ENCODE measurements around the gene NSD2.

Gene NSD2

GRCh38 chr4:2007804-2008670 lies 136.8 kb downstream of the NSD2 start (continued):
- TF ChIP-seq PRDM2 (tag by site-specific recombination; IDR thresholded peaks at IDR 0.05; ENCODE audit: borderline replicate concordance) (no peak), ZNF629 (tag by site-specific recombination; IDR thresholded peaks at IDR 0.05) (0 out of 2 replicates have a peak, but pooled peaks have one; percentile 33), GLIS1 (tag by site-specific recombination; IDR thresholded peaks at IDR 0.05) (peak; percentile 35; the same call in 1 of the 2 replicates), PRDM4 (tag by site-specific recombination; IDR thresholded peaks at IDR 0.05) (no peak)

- Histone ChIP-seq H3K4me3 (ENCODE audit: low read depth, low read length) (peak overlapping the region; percentile 93), H3K27ac (ENCODE audit: extremely low read depth, low read depth, low read length) (peak overlapping the region; percentile 97), H3K36me3 (ENCODE audit: control insufficient read depth in 2 of 2, insufficient read depth in 1 of 2, low read length in 2 of 2) (peaks cover 8 to 24% of the 10 kb centered on the region in 2 experiments; a peak in 2 of 3 replicates), H3K9me3 (ENCODE audit: control insufficient read depth, insufficient read depth, low read depth, low read length) (no peaks in the 10 kb centered on the region), H3K4me1 (ENCODE audit: control insufficient read depth, insufficient read depth, low read length) (no peaks in the 10 kb centered on the region)
- POLR2A ChIA-PET: interaction anchor here (0.5 to 1.7 kb wide), 4 partner anchors 37 to 518 kb away, joined by 3 to 8 read pairs (median 3); partner anchors contain the start of gene RNF4
- CTCF ChIA-PET: interaction anchor here (1.1 kb wide), 1 partner anchor 11 kb away, joined by 3 read pairs; no protein-coding TSS in a partner anchor
- TF ChIP-seq ZBTB48 (tag by site-specific recombination; IDR thresholded peaks at IDR 0.05) (0 out of 2 replicates have a peak, but pooled peaks have one; percentile 45), KLF9 (tag by site-specific recombination; IDR thresholded peaks at IDR 0.05; ENCODE audit: low read depth) (peak; percentile 77), REST (tag by site-specific recombination; IDR thresholded peaks at IDR 0.05) (peak; percentile 32; the same call in 1 of the 2 replicates), ZNF24 (tag by site-specific recombination; IDR thresholded peaks at IDR 0.05) (peak; percentile 43; the same call in 1 of the 2 replicates), ZBTB7A (tag by site-specific recombination; IDR thresholded peaks at IDR 0.05; ENCODE audit: low read depth) (peak; percentile 33; the same call in 1 of the 2 replicates), ZFHX2 (tag by site-specific recombination; conservative IDR thresholded peaks at IDR 0.05) (peak; percentile 54; the same call in 1 of the 2 replicates), ZNF10 (tag by site-specific recombination; IDR thresholded peaks at IDR 0.05) (no peak), ZNF654 (tag by site-specific recombination; IDR thresholded peaks at IDR 0.05; ENCODE audit: low read depth) (no peak), GFI1B (tag by site-specific recombination; IDR thresholded peaks at IDR 0.05) (0 out of 2 replicates have a peak, but pooled peaks have one; percentile 15), ZNF600 (tag by site-specific recombination; IDR thresholded peaks at IDR 0.05) (peak; percentile 73), PRDM4 (tag by site-specific recombination; IDR thresholded peaks at IDR 0.05) (0 out of 2 replicates have a peak, but pooled peaks have one; percentile 23), MEIS1 (CRISPR knock-in tag; IDR thresholded peaks at IDR 0.05; ENCODE audit: borderline replicate concordance) (no peak)
These were observed 137.4 kb downstream of the NSD2 start for GRCh38 chr4:2008671-2008920.
